Natural killer cell (primary cell): Measurements from ENCODE around the gene LYST. TPM values are rescaled to one million over a fixed set of nuclear protein-coding genes. Genes with fewer than 3 reads are reported as not detected.

Experiments used
- ATAC-seq, 3 donors: fragments of 150-1000 bp in 2 of 3; fragments of 200-7000 bp in 1 of 3; cut with Tn5 transposase; 1 replicate in 1 of 3; 2 replicates in 2 of 3; pipeline ENCODE4 v1.10.0; 2021; ENCODE audit warnings: mild to moderate bottlenecking in 2 of 3, moderate library complexity in 2 of 3
- DNase-seq, 2 donors: peaks; one replicate each; pipeline versions ENCODE4 v3.0.0 to v3.0.0-alpha.2; 2013 to 2021; ENCODE audit warnings: mixed read lengths in 1 of 2
- H3K27ac ChIP-seq: one replicate; pipeline ENCODE4 v1.5.1; 2013; ENCODE audit warnings: mild to moderate bottlenecking, low read length
- H3K27me3 ChIP-seq: one replicate; pipeline ENCODE4 v1.6.1; 2013; ENCODE audit warnings: low read length; ENCODE audit not compliant: control insufficient read depth, insufficient read depth
- H3K36me3 ChIP-seq: one replicate; pipeline ENCODE4 v1.6.1; 2013; ENCODE audit warnings: low read length; ENCODE audit not compliant: control insufficient read depth, insufficient read depth
- H3K4me1 ChIP-seq: one replicate; pipeline ENCODE4 v1.6.1; 2013; ENCODE audit warnings: low read length; ENCODE audit not compliant: control insufficient read depth, insufficient read depth
- H3K4me3 ChIP-seq: one replicate; pipeline ENCODE4 v1.5.1; 2013; ENCODE audit warnings: low read length
- H3K9me3 ChIP-seq: one replicate; pipeline ENCODE4 v1.6.1; 2013; ENCODE audit warnings: low read length; ENCODE audit not compliant: control insufficient read depth, insufficient read depth
- H3K27ac Mint-ChIP-seq, 2 donors: one replicate each; pipeline ENCODE4 v1.8.0; 2022; ENCODE audit warnings: mild to moderate bottlenecking in 2 of 2, mixed read lengths in 2 of 2, moderate library complexity in 1 of 2
- H3K27me3 Mint-ChIP-seq, 2 donors: one replicate each; pipeline ENCODE4 v1.8.0; 2022; ENCODE audit warnings: low read depth in 2 of 2, mixed read lengths in 2 of 2
- H3K36me3 Mint-ChIP-seq: one replicate; pipeline ENCODE4 v1.8.0; 2022; ENCODE audit warnings: mixed read lengths
- H3K4me1 Mint-ChIP-seq, 2 donors: one replicate each; pipeline ENCODE4 v1.8.0; 2022; ENCODE audit warnings: mixed read lengths in 2 of 2
- H3K4me3 Mint-ChIP-seq: one replicate; pipeline ENCODE4 v1.8.0; 2022; ENCODE audit warnings: mild to moderate bottlenecking, moderate library complexity, mixed read lengths
- H3K9me3 Mint-ChIP-seq, 2 donors: one replicate each; pipeline ENCODE4 v1.8.0; 2022; ENCODE audit warnings: mixed read lengths in 2 of 2
- WGBS: methylation state at CpG from one replicate; pipeline ENCODE4 v1.1.7; 2013; ENCODE audit warnings: missing lambda C conversion rate; ENCODE audit not compliant: insufficient coverage; 5-methylcytosine and 5-hydroxymethylcytosine counted together
- intact Hi-C: fragments of 100-400 bp; cut with micrococcal nuclease; formaldehyde crosslinking; loops from one replicate; pipeline ENCODE4 v1.14.2; 2022
- total RNA-seq, 4 donors: library from RNA; stranded (reverse); fragments of 120-200 nt in 1 of 4; gene quantifications; one replicate each; pipeline versions ENCODE4 v1.2.3 to v1.2.4, GENCODE V29; 2013 to 2022
- TF ChIP-seq, protein P1 (sequence below): fragments of 200-600 bp; IDR thresholded peaks from one replicate; pipeline ENCODE4 v1.8.0; 2022; ENCODE audit warnings: antibody characterized with exemption

LYST gene
- total RNA-seq, 3 donors from 2014 or later (not counting 1 experiment from before 2014, with no cell fraction given), result 89.9 to 115 (median 93.6) TPM

DNA sequence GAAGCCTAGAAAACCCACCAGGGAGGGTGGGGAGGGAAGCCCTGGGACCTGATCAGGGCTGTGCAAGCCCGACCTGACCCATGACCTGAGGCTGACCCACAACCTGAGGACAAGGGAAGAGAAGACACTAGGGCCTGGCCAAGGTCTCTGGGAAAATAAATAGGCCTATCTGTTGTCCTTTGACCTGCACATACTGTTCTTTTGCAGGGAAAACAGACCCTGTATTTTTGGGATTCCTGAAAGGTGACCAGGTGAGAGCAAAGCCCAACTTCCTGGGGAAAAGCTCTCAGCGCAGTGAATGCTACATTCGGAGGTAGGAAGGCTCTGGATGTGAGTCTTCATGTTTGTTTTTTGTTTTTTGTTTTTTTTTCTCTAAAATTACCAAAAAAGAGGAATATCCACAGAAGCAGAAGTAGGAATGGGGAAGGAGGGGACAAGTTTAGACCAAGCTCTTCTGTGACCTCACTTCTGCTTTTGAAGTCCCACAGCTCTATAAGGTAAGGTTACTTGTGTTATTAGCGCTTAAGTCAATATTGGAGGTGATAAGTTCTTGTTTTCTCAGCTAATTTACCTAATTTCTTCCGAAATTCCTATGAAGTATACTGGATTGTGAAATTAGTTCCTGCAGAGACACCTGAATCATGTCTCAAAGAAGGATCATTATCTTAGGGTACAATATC lies 26.2 kb upstream of the LYST start:
- Histone ChIP-seq H3K4me3 (no peak overlapping the region), H3K27ac (no peak overlapping the region), H3K4me1 (peaks cover 19% of the 10 kb centered on the region), H3K9me3 (no peaks in the 10 kb centered on the region), H3K36me3 (no peaks in the 10 kb centered on the region), H3K27me3 (no peaks in the 10 kb centered on the region)
- TF ChIP-seq, protein P1, sequence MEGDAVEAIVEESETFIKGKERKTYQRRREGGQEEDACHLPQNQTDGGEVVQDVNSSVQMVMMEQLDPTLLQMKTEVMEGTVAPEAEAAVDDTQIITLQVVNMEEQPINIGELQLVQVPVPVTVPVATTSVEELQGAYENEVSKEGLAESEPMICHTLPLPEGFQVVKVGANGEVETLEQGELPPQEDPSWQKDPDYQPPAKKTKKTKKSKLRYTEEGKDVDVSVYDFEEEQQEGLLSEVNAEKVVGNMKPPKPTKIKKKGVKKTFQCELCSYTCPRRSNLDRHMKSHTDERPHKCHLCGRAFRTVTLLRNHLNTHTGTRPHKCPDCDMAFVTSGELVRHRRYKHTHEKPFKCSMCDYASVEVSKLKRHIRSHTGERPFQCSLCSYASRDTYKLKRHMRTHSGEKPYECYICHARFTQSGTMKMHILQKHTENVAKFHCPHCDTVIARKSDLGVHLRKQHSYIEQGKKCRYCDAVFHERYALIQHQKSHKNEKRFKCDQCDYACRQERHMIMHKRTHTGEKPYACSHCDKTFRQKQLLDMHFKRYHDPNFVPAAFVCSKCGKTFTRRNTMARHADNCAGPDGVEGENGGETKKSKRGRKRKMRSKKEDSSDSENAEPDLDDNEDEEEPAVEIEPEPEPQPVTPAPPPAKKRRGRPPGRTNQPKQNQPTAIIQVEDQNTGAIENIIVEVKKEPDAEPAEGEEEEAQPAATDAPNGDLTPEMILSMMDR, result no peak
- DNase-seq (no peak), ATAC-seq (peak in 1 of 3 donors; percentile 61)
- 72% methylated on average over 3 of the region's 5 CpGs for WGBS
- H3K4me3 Mint-ChIP-seq, result no peak overlapping the region
- no peaks in the 10 kb centered on the region for H3K36me3 Mint-ChIP-seq
- intact Hi-C loops, result no loop called here
- H3K27ac Mint-ChIP-seq, result no peak overlapping the region
- no peaks in the 10 kb centered on the region for H3K27me3 Mint-ChIP-seq
- no peaks in the 10 kb centered on the region for H3K9me3 Mint-ChIP-seq
- H3K4me1 Mint-ChIP-seq, result peaks cover 7 to 18% of the 10 kb centered on the region in 2 donors

DNA sequence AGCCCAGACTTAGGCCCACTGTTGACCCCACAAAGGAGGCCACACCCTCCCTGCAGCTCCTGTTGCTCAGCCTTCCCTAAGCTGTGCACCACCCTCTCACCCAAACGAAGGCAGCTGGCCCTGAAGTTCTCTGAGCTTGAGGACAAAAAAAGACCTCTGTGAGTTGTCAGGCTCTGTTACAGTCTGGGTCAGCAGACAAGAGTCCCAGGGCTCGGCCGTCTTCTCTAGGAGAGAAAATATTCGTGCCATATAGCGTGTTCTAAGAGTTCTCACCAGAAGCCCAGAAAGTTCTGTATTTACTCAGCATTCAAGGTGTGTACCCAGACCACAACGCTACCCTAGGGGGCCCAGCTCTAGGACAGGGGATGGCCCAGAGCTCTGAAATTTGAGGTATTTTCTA lies 25.5 kb upstream of the LYST start:
- WGBS, result 60% methylated on average over 6 of the region's 6 CpGs
- ATAC-seq (no peak), DNase-seq (no peak)
- Mint-ChIP-seq H3K27me3 (no peaks in the 10 kb centered on the region), H3K36me3 (no peaks in the 10 kb centered on the region), H3K4me1 (peaks cover 12 to 25% of the 10 kb centered on the region in 2 donors), H3K27ac (peak overlapping the region in 1 of 2 donors; percentile 50), H3K4me3 (no peak overlapping the region), H3K9me3 (no peaks in the 10 kb centered on the region)
- Histone ChIP-seq H3K27ac (no peak overlapping the region), H3K27me3 (no peaks in the 10 kb centered on the region), H3K4me3 (no peak overlapping the region), H3K36me3 (no peaks in the 10 kb centered on the region), H3K9me3 (no peaks in the 10 kb centered on the region), H3K4me1 (peaks cover 25% of the 10 kb centered on the region)
- intact Hi-C loops, result no loop called here
- TF ChIP-seq, protein P1, result no peak

DNA sequence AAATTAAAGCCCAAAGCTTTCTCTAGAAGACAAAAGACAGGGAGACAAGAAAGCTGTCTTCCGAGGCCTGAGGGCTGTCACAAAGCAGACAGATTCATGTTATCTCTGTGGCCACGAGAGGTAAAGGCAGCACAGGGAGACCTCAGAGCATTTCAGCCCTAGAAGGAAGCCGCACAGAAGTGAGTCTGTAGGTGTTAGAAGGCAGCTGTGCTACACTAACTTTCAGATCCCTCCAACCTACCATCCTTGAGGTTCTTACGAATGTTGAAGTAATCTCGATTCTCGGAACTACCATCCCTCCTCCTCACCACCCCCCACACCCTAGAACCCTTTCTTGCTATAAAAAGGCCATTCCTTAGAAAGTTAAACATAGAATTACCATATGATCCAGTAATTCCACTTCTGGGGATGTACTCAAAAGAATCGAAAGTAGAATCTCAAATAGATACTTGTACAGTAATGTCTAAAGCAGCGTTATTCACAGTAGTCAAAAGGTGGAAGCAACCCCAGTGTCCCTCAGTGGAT lies 21.5 kb upstream of the LYST start:
- Histone ChIP-seq H3K27ac (peak overlapping the region; percentile 67), H3K4me3 (no peak overlapping the region), H3K36me3 (no peaks in the 10 kb centered on the region), H3K4me1 (peaks cover 43% of the 10 kb centered on the region), H3K9me3 (no peaks in the 10 kb centered on the region), H3K27me3 (no peaks in the 10 kb centered on the region)
- ATAC-seq (peak; percentile 70 to 84 (median 80)), DNase-seq (peak in 1 of 2 donors; percentile 79)
- WGBS, result 42% methylated on average over 7 of the region's 8 CpGs
- Mint-ChIP-seq H3K4me3 (no peak overlapping the region), H3K9me3 (no peaks in the 10 kb centered on the region), H3K27me3 (no peaks in the 10 kb centered on the region), H3K4me1 (peaks cover 31 to 40% of the 10 kb centered on the region in 2 donors), H3K27ac (peak overlapping the region; percentile 80 to 90), H3K36me3 (no peaks in the 10 kb centered on the region)
- intact Hi-C loops, result loop anchor here (2.0 to 5.0 kb wide), 2 partner anchors 15 to 84 kb away; no protein-coding TSS in a partner anchor
- TF ChIP-seq, protein P1, result no peak
